Measurements from ENCODE around the gene LYVE1. TPM values are rescaled to one million over a fixed set of nuclear protein-coding genes. Genes with fewer than 3 reads are reported as not detected.
A peak's percentile ranks its signal among the peaks of the same experiment; 100 is the strongest.

LYVE1 gene, protein sequence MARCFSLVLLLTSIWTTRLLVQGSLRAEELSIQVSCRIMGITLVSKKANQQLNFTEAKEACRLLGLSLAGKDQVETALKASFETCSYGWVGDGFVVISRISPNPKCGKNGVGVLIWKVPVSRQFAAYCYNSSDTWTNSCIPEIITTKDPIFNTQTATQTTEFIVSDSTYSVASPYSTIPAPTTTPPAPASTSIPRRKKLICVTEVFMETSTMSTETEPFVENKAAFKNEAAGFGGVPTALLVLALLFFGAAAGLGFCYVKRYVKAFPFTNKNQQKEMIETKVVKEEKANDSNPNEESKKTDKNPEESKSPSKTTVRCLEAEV
- polyA plus RNA-seq (ENCODE audit: insufficient read depth in 1 of 5, insufficient read length in 5 of 5, low replicate concordance in 1 of 5), result 100 to 1,000 TPM; 134 to 241 (median 194) TPM
- long read RNA-seq, donor 1, transcript LYVE1-201 (6 exons, 3,273 nt), result major isoform, 39 of 87 reads
- long read RNA-seq, donor 1, partial matches to known transcripts, result 48 of 87 reads
- long read RNA-seq, donor 1, other reads (novel, unspliced or antisense), result 0 of 87 reads
- long read RNA-seq, donor 2, transcript LYVE1-201 (6 exons, 3,273 nt), result major isoform, 23 of 31 reads
- long read RNA-seq, donor 2, partial matches to known transcripts, result 7 of 31 reads
- long read RNA-seq, donor 2, other reads (novel, unspliced or antisense), result 0 of 31 reads
- long read RNA-seq, donor 3, transcript LYVE1-201 (6 exons, 3,273 nt), result major isoform, 18 of 32 reads
- long read RNA-seq, donor 3, partial matches to known transcripts, result 14 of 32 reads
- long read RNA-seq, donor 3, other reads (novel, unspliced or antisense), result 0 of 32 reads
- long read RNA-seq, donor 4, transcript LYVE1-201 (6 exons, 3,273 nt), result major isoform, 12 of 45 reads
- long read RNA-seq, donor 4, partial matches to known transcripts, result 33 of 45 reads
- long read RNA-seq, donor 4, other reads (novel, unspliced or antisense), result 0 of 45 reads
- long read RNA-seq, donor 5, transcript LYVE1-201 (6 exons, 3,273 nt), result major isoform, 32 of 125 reads
- long read RNA-seq, donor 5, partial matches to known transcripts, result 93 of 125 reads
- long read RNA-seq, donor 5, other reads (novel, unspliced or antisense), result 0 of 125 reads
- long read RNA-seq, donor 6, transcript LYVE1-201 (6 exons, 3,273 nt), result major isoform, 48 of 90 reads
- long read RNA-seq, donor 6, partial matches to known transcripts, result 42 of 90 reads
- long read RNA-seq, donor 6, other reads (novel, unspliced or antisense), result 0 of 90 reads
- long read RNA-seq, donor 7, transcript LYVE1-201 (6 exons, 3,273 nt), result major isoform, 19 of 45 reads
- long read RNA-seq, donor 7, partial matches to known transcripts, result 26 of 45 reads
- long read RNA-seq, donor 7, other reads (novel, unspliced or antisense), result 0 of 45 reads
- long read RNA-seq, donor 8, transcript LYVE1-201 (6 exons, 3,273 nt), result major isoform, 13 of 22 reads
- long read RNA-seq, donor 8, partial matches to known transcripts, result 9 of 22 reads
- long read RNA-seq, donor 8, other reads (novel, unspliced or antisense), result 0 of 22 reads

DNA sequence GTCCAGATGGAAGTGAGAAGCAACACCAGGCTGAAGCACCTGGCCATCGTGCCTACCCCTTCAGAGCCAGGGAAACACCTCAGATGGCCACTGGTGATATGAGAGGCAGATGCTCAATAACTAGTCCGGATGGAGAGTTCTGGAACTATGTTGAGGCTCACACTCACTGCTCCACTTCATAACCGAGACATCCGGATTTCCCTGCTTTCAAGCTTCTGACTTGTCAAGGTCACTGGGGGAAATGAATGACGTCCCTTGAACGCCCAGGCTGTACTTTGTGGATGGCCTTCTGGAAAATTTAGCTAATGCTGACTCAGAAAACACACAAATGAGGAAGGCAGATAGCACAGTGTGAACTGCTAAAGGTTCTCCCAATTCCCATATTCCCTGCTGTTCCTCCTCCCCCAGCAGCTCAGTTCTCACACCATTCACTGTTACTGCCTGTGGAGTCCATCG lies at the start of gene LYVE1:
Gene LYVE1, minus strand, starts transcription at position 180 of the 456 bp plus-strand sequence. Its CDS starts 133 bp downstream, at position 47.
- DNase-seq, result no peak

- DNase-seq, result no peak
These were observed 49.1 kb upstream of the LYVE1 start for GRCh38 chr11:10617551-10617950.

GRCh38 chr11:10611979-10612862 lies 43.8 kb upstream of the LYVE1 start:
- no peak for DNase-seq

DNA sequence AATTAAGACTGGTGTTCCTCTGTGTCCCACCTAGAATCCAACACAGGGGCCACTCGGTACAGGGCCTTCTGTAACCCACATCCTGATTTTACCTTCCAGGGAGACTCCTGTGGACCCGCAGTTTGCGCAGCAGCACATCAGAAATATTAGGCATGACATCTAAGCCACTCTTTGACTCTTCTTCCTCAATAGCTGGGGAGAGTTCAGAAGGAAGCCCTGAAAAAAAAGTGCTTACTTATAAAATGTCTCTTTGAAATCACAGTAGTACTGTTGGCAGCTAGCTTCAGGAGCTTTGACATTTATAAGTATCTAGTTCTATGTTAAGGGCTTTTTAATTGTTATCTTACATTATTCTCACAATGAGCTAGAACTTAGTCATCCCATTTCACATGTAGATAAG lies 41.2 kb upstream of the LYVE1 start:
- no peak for DNase-seq

DNA sequence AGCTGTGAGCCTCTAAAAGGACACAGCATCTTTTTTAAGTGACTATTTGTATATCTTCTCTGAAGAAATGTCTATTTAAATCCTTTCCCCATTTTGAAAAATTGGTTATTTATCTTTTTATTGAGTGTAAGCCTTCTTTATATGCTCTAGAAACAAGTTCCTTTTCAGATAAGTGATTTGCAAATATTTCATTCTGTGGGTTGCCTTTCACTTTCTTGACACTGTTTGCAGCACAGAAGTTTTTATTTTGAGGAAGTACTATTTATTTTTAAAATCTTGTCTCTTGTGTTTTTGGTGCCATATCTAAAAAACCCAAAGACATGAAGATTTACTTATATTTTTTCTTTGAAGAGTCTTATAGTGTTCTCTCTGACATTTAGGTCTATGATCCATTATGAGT lies 40.1 kb upstream of the LYVE1 start:
- no peak for DNase-seq

- peak in 1 of 2 donors; percentile 41 for DNase-seq
These were observed 39.1 kb upstream of the LYVE1 start for GRCh38 chr11:10607462-10608132.

GRCh38 chr11:10606536-10607208 lies 38.2 kb upstream of the LYVE1 start:
- no peak for DNase-seq

- DNase-seq, result peak in 1 of 2 donors; percentile 63
These were observed 37.5 kb upstream of the LYVE1 start for GRCh38 chr11:10605941-10606381.

DNA sequence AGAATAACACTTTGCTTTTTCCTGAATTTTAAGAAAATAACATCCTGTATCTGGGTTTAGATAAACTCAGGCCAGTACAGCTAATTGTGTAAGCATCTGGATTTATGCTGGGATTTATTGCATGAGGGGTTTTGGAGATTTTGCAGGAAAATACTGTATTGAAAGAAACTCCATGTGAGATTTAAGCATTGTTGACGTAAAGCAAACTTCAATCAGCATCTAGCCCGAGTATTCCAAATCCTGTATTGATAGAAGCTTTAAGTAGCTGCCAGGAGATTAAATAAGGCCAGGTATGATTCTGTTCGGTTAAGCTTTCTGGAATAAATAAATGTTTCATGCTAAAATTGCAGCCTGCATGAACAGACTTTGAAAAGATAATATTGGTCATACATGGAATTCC lies 36.3 kb upstream of the LYVE1 start:
- DNase-seq, result no peak

GRCh38 chr11:10604340-10604748 lies 35.9 kb upstream of the LYVE1 start:
- DNase-seq, result no peak

- no peak for DNase-seq
These were observed 35.3 kb upstream of the LYVE1 start for GRCh38 chr11:10603721-10604297.

GRCh38 chr11:10602945-10603344 lies 34.5 kb upstream of the LYVE1 start:
- DNase-seq, result no peak

GRCh38 chr11:10602366-10602765 lies 33.9 kb upstream of the LYVE1 start:
- DNase-seq, result no peak

DNA sequence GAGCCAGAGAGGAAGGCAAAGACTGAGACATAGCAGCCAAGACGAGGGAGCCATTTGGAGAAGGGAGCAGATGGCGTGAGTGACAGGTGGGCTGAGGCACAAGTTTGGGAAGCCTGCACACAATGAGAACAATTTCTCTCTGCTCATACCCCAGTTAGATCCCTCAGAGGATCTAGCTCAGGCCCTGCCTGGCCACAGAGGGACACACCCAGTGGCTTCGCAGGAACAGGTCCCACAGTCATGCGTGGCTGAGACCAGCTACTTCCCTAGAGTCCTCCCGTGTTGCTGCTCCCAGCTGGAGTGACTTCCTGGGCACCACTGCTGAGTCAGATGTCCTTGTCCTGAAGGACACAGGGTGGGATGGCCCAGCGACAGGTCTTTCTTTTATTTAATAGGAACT lies 33.4 kb upstream of the LYVE1 start:
- no peak for DNase-seq

DNA sequence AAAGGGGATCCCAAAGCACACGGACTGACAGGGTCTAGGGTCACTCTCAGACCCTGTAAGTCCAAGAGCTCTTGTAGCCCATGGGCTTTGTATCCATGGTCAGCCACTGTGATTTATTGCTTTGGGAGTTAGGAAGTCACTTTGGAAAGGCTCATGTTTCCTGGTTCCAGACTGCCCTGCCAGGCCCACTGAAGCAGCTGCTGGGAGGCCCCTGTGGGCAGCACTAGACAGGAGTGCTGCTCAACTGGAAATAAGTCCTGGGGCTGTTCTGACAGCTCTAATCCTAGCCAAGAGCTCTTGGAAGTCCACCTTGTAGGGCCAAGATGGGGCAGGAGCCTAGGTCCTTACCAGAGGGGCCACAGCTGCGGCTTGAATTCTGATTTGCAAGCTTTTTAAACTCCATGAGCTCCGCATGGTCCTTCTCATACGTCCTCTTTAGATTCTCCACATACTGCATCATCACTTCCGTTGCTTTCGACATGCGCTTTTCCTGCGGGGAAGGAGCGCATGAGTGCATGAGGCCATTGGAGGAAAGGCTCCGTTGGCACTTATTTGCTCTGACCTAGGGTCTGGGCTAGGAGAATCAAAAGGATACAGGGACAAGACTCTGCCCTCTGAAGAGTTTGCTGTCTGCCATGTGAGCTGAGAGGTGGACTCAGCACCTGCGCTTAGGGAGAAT lies 32.2 kb upstream of the LYVE1 start:
- DNase-seq, result no peak

- DNase-seq, result no peak
These were observed 31.1 kb upstream of the LYVE1 start for GRCh38 chr11:10599388-10600175.

GRCh38 chr11:10598816-10599215 lies 30.4 kb upstream of the LYVE1 start:
- no peak for DNase-seq

Data from right lung (tissue), 10 donors.